Skeletal muscle tissue (tissue), 4 donors: ENCODE data around the gene KCNK16. TPM values are rescaled to one million over a fixed set of nuclear protein-coding genes. Genes with fewer than 3 reads are reported as not detected.
A peak's percentile ranks its signal among the peaks of the same experiment; 100 is the strongest.

Experiments
- H3K27ac ChIP-seq: one replicate; pipeline ENCODE4 v1.7.0; 2013; ENCODE audit warnings: mild to moderate bottlenecking, low read depth, low read length, inconsistent platforms
- H3K27me3 ChIP-seq, 3 donors: one replicate each; pipeline ENCODE4 v1.7.0; 2013; ENCODE audit warnings: low read length in 3 of 3; ENCODE audit not compliant: control insufficient read depth in 3 of 3, insufficient read depth in 3 of 3
- H3K36me3 ChIP-seq, 3 donors: one replicate each; pipeline ENCODE4 v1.7.0; 2013; ENCODE audit warnings: low read length in 3 of 3; ENCODE audit not compliant: control insufficient read depth in 3 of 3, insufficient read depth in 3 of 3
- H3K4me1 ChIP-seq, 3 donors: one replicate each; pipeline ENCODE4 v1.7.0; 2013; ENCODE audit warnings: low read length in 3 of 3, mild to moderate bottlenecking in 3 of 3; ENCODE audit not compliant: control insufficient read depth in 3 of 3, insufficient read depth in 3 of 3
- H3K4me3 ChIP-seq, 3 donors: one replicate each; pipeline ENCODE4 v1.7.0; 2013; ENCODE audit warnings: low read length in 3 of 3
- H3K9ac ChIP-seq, 3 donors: one replicate each; pipeline ENCODE4 v1.7.0; 2013; ENCODE audit warnings: low read length in 3 of 3, mild to moderate bottlenecking in 3 of 3, moderate library complexity in 2 of 3, low read depth in 1 of 3
- H3K9me3 ChIP-seq, 3 donors: one replicate each; pipeline ENCODE4 v1.7.0; 2013; ENCODE audit warnings: low read length in 3 of 3; ENCODE audit not compliant: control insufficient read depth in 3 of 3
- total RNA-seq: library from RNA; depleted of rRNA; stranded (reverse); fragments of >200 nt; gene quantifications from one replicate; pipeline ENCODE4 v1.2.3, GENCODE V29; 2014
- donor health status: Osteomylitis.

KCNK16 gene
- total RNA-seq, 1 donor from 2014 or later = not detected

GRCh38 chr6:39360378-39360777 is 37.9 kb upstream of the KCNK16 start:
- Histone ChIP-seq H3K36me3 (no peaks in the 10 kb centered on the region), H3K9me3 (no peaks in the 10 kb centered on the region), H3K4me1 (peaks cover 3 to 9% (median 5%) of the 10 kb centered on the region in 3 donors), H3K27me3 (peaks cover 0 to 5% (median 0%) of the 10 kb centered on the region in 3 donors), H3K27ac (no peak overlapping the region), H3K4me3 (no peak overlapping the region), H3K9ac (peak overlapping the region in 1 of 3 donors; percentile 40)

GRCh38 chr6:39357998-39358686 is 35.6 kb upstream of the KCNK16 start:
- Histone ChIP-seq H3K4me3 (no peak overlapping the region), H3K4me1 (peaks cover 3 to 9% (median 5%) of the 10 kb centered on the region in 3 donors), H3K27me3 (peaks cover 0 to 2% (median 0%) of the 10 kb centered on the region in 3 donors), H3K27ac (no peak overlapping the region), H3K9me3 (no peaks in the 10 kb centered on the region), H3K9ac (no peak overlapping the region), H3K36me3 (no peaks in the 10 kb centered on the region)

- H3K27me3 ChIP-seq = peaks cover 0 to 5% (median 0%) of the 10 kb centered on the region in 3 donors
- peaks cover 0 to 5% (median 0%) of the 10 kb centered on the region in 3 donors for H3K4me1 ChIP-seq
- no peaks in the 10 kb centered on the region for H3K9me3 ChIP-seq
- H3K9ac ChIP-seq = no peak overlapping the region
- H3K27ac ChIP-seq = no peak overlapping the region
- no peak overlapping the region for H3K4me3 ChIP-seq
- H3K36me3 ChIP-seq = no peaks in the 10 kb centered on the region
Observed at GRCh38 chr6:39353698-39354315, 31.3 kb upstream of the KCNK16 start.

- Histone ChIP-seq H3K36me3 (no peaks in the 10 kb centered on the region), H3K4me3 (no peak overlapping the region), H3K9ac (no peak overlapping the region), H3K27ac (no peak overlapping the region), H3K9me3 (no peaks in the 10 kb centered on the region), H3K27me3 (peaks cover 0 to 5% (median 0%) of the 10 kb centered on the region in 3 donors), H3K4me1 (no peaks in the 10 kb centered on the region)
Observed at GRCh38 chr6:39350723-39351505, 28.4 kb upstream of the KCNK16 start.

GRCh38 chr6:39348740-39349139 is 26.2 kb upstream of the KCNK16 start:
- Histone ChIP-seq H3K9ac (no peak overlapping the region), H3K27me3 (peaks cover 0 to 5% (median 0%) of the 10 kb centered on the region in 3 donors), H3K36me3 (no peaks in the 10 kb centered on the region), H3K27ac (no peak overlapping the region), H3K4me1 (peaks cover 0 to 4% (median 0%) of the 10 kb centered on the region in 3 donors), H3K9me3 (no peaks in the 10 kb centered on the region), H3K4me3 (no peak overlapping the region)

- no peak overlapping the region for H3K4me3 ChIP-seq
- H3K4me1 ChIP-seq = peaks cover 0 to 7% (median 0%) of the 10 kb centered on the region in 3 donors
- no peaks in the 10 kb centered on the region for H3K36me3 ChIP-seq
- H3K27me3 ChIP-seq = peaks cover 0 to 5% (median 0%) of the 10 kb centered on the region in 3 donors
- no peak overlapping the region for H3K27ac ChIP-seq
- H3K9ac ChIP-seq = no peak overlapping the region
- H3K9me3 ChIP-seq = no peaks in the 10 kb centered on the region
Observed at GRCh38 chr6:39347906-39348585, 25.5 kb upstream of the KCNK16 start.

GRCh38 chr6:39347206-39347605 is 24.7 kb upstream of the KCNK16 start:
- H3K27ac ChIP-seq = no peak overlapping the region
- no peak overlapping the region for H3K9ac ChIP-seq
- peaks cover 0 to 5% (median 0%) of the 10 kb centered on the region in 3 donors for H3K27me3 ChIP-seq
- H3K36me3 ChIP-seq = no peaks in the 10 kb centered on the region
- H3K9me3 ChIP-seq = no peaks in the 10 kb centered on the region
- peaks cover 0 to 7% (median 3%) of the 10 kb centered on the region in 3 donors for H3K4me1 ChIP-seq
- H3K4me3 ChIP-seq = no peak overlapping the region

- H3K9me3 ChIP-seq = no peaks in the 10 kb centered on the region
Observed at GRCh38 chr6:39344821-39345280, 22.3 kb upstream of the KCNK16 start.

GRCh38 chr6:39343396-39343870 is 20.9 kb upstream of the KCNK16 start:
- H3K9me3 ChIP-seq = no peaks in the 10 kb centered on the region
- H3K36me3 ChIP-seq = no peaks in the 10 kb centered on the region
- no peak overlapping the region for H3K27ac ChIP-seq
- peaks cover 0 to 11% (median 7%) of the 10 kb centered on the region in 3 donors for H3K27me3 ChIP-seq
- H3K4me1 ChIP-seq = peaks cover 2 to 7% (median 3%) of the 10 kb centered on the region in 3 donors
- H3K4me3 ChIP-seq = no peak overlapping the region
- no peak overlapping the region for H3K9ac ChIP-seq

More at GRCh38 chr6:39344821-39345280, 22.3 kb upstream of the KCNK16 start:
- Histone ChIP-seq H3K9ac (no peak overlapping the region), H3K4me1 (peaks cover 2 to 7% (median 3%) of the 10 kb centered on the region in 3 donors), H3K27me3 (peaks cover 0 to 13% (median 7%) of the 10 kb centered on the region in 3 donors), H3K4me3 (no peak overlapping the region), H3K36me3 (no peaks in the 10 kb centered on the region), H3K27ac (no peak overlapping the region)
